Breast epithelium (tissue), 4 donors: Measurements from ENCODE around the gene CA5B. TPM values are rescaled to one million over a fixed set of nuclear protein-coding genes. Genes with fewer than 3 reads are reported as not detected.
A peak's percentile ranks its signal among the peaks of the same experiment; 100 is the strongest.
"Not testable (repeated sequence)": the region's sequence is repeated elsewhere in the genome, so short reads cannot be mapped to it uniquely, and the experiment has no call there.

Experiments used
- DNase-seq, 2 donors: peaks; one replicate each; pipeline ENCODE4 v3.0.0-alpha.2; 2019; ENCODE audit warnings: low spot score in 2 of 2
- H3K27ac ChIP-seq, 2 donors: fragments of 200-600 bp; sonication (generic) in 1 of 2; one replicate each; pipeline ENCODE4 v1.5.1; 2016 to 2019; ENCODE audit warnings: mild to moderate bottlenecking in 1 of 2
- H3K27me3 ChIP-seq, 2 donors: fragments of 200-600 bp; sonication (generic) in 1 of 2; one replicate each; pipeline versions ENCODE4 v1.5.1 to v1.6.0; 2017 to 2019; ENCODE audit warnings: control low read depth in 1 of 2, mild to moderate bottlenecking in 1 of 2
- H3K36me3 ChIP-seq: fragments of 200-600 bp; one replicate; pipeline ENCODE4 v1.5.1; 2019
- H3K4me1 ChIP-seq, 2 donors: fragments of 200-600 bp; sonication (generic); one replicate each; pipeline ENCODE4 v1.5.1; 2016 to 2019; ENCODE audit warnings: control low read depth in 1 of 2
- H3K4me3 ChIP-seq, 3 donors: fragments of 200-600 bp; sonication (generic); 1 replicate in 2 of 3; 2 replicates in 1 of 3; pipeline ENCODE4 v1.5.1; 2016 to 2019; ENCODE audit warnings: mild to moderate bottlenecking in 3 of 3, moderate library complexity in 2 of 3
- H3K9me3 ChIP-seq, 2 donors: fragments of 200-600 bp; sonication (generic) in 1 of 2; one replicate each; pipeline ENCODE4 v1.5.1; 2016 to 2019; ENCODE audit warnings: control low read depth in 1 of 2
- POLR2A ChIP-seq: fragments of 450-650 bp; IDR thresholded peaks from one replicate; pipeline ENCODE4 v1.6.1; 2016; ENCODE audit warnings: antibody characterized with exemption, mild to moderate bottlenecking, moderate library complexity
- POLR2AphosphoS5 ChIP-seq, 3 donors: sonication (generic); formaldehyde crosslinking; IDR thresholded peaks; one replicate each; pipeline ENCODE4 v1.6.1; 2017; ENCODE audit warnings: antibody characterized with exemption in 3 of 3
- intact Hi-C: fragments of 100-400 bp; cut with DNase I; formaldehyde crosslinking; loops from one replicate; pipeline ENCODE4 v1.15.1; 2023; ENCODE audit warnings: low total_unique reads
- total RNA-seq, 3 donors: library from RNA; depleted of rRNA; stranded (reverse); fragments of >200 nt; gene quantifications; one replicate each; pipeline ENCODE4 v1.1.0, GENCODE V29; 2016
- TF ChIP-seq, protein P1 (sequence below), 3 donors: fragments of 450-650 bp; IDR thresholded peaks; one replicate each; pipeline ENCODE4 v1.5.1; 2016 to 2017; ENCODE audit warnings: antibody characterized with exemption in 3 of 3, mild to moderate bottlenecking in 3 of 3, moderate library complexity in 3 of 3

Gene CA5B
- total RNA-seq, 3 donors from 2014 or later: 16.1 to 23.0 (median 22.0) TPM

DNA sequence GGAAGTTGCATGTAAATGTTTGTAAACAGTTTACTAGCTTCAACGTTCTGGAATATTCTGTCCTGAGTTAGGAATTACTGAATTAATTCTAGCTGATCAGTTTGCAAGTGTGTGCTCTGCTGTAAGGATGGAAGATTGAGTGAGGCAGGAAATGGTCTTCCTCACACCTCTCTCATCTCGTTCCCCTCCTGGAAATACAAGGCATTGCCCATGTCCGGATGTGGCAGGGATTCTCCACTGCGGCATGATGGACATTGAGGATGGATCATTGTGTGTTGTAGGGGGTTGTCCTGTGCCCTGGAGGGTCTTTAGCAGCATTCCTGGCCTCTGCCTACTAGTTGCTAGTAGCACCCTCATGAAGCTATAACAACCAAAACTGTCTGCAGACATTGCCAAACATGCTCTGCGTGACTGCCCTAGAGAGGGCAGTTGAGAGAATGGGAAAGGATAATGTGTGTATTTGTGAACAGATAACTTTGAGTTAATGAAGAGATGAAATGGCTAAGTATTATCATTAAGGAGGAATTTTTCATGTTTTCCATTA, 12.6 kb downstream of the CA5B start:
- intact Hi-C loops: no loop called here

DNA sequence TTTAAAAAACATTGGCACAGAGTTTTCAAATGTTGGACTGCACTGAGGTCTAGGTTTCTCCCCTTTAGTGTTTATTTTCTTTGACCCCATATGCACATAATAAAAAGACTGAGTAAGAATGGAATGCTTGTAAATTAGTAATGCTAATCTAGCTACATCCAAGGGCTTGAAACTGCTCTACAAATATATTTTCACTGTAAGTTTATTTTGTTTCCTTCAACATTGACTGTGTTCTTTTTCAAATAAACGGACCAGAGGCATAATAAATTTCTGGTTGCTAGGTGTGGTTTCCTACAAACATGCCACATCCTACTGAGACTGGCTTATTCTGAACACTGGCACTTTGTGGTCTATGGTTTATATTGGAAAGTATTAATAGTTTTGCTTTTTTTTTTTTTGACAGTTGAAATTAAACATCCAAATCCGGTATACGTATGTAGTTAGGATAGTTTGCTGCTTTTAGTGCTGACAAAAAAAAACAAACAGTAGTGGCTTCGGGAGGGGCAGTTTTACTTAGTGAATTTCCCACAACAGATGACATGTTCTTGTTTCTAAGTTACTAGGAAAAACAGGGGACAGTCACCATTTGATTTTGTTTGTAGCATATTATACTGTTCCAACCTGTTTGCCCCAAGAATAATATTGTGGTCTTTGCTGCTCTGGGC, 13.2 kb downstream of the CA5B start:
- Histone ChIP-seq H3K27me3 (no peaks in the 10 kb centered on the region), H3K4me3 (no peak overlapping the region), H3K36me3 (no peaks in the 10 kb centered on the region), H3K9me3 (no peaks in the 10 kb centered on the region), H3K4me1 (no peaks in the 10 kb centered on the region), H3K27ac (peak overlapping the region; percentile 79 to 80)
- intact Hi-C loops: no loop called here
- DNase-seq: no peak
- no peak for TF ChIP-seq POLR2AphosphoS5 (IDR thresholded peaks at IDR 0.05)
- no peak for TF ChIP-seq POLR2A
- TF ChIP-seq, protein P1, sequence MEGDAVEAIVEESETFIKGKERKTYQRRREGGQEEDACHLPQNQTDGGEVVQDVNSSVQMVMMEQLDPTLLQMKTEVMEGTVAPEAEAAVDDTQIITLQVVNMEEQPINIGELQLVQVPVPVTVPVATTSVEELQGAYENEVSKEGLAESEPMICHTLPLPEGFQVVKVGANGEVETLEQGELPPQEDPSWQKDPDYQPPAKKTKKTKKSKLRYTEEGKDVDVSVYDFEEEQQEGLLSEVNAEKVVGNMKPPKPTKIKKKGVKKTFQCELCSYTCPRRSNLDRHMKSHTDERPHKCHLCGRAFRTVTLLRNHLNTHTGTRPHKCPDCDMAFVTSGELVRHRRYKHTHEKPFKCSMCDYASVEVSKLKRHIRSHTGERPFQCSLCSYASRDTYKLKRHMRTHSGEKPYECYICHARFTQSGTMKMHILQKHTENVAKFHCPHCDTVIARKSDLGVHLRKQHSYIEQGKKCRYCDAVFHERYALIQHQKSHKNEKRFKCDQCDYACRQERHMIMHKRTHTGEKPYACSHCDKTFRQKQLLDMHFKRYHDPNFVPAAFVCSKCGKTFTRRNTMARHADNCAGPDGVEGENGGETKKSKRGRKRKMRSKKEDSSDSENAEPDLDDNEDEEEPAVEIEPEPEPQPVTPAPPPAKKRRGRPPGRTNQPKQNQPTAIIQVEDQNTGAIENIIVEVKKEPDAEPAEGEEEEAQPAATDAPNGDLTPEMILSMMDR (IDR thresholded peaks at IDR 0.05): no peak

More for the DNA sequence above, 12.6 kb downstream of the CA5B start:
- Histone ChIP-seq H3K4me3 (no peak overlapping the region), H3K27me3 (no peaks in the 10 kb centered on the region), H3K9me3 (no peaks in the 10 kb centered on the region), H3K36me3 (no peaks in the 10 kb centered on the region), H3K27ac (peak overlapping the region; percentile 79 to 80), H3K4me1 (no peaks in the 10 kb centered on the region)
- TF ChIP-seq, protein P1 (IDR thresholded peaks at IDR 0.05): no peak
- TF ChIP-seq POLR2AphosphoS5 (IDR thresholded peaks at IDR 0.05): peak in 1 of 3 donors; percentile 17
- DNase-seq: no peak

DNA sequence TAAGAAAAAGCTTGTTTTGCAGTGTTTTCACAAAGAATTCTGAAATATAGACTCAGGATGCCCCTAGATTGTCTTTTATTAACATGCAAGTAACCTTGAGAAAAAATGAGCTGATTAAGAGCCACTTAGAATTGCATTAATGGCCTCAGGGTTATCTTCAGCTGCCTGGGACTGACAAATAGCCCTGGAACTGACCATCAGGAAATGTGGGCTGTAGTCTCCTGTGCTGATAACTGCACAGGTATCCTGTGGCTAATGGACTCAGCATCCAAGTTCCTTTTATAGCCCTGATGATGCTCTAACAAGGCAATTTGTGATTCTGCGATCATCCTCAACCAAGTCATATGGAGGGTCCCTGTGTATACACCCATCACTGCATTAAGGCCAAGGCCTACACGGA, 17.0 kb downstream of the CA5B start:
- no peak for DNase-seq
- no peak overlapping the region for H3K27ac ChIP-seq
- no peaks in the 10 kb centered on the region for H3K27me3 ChIP-seq
- H3K9me3 ChIP-seq: no peaks in the 10 kb centered on the region
- no peak overlapping the region for H3K4me3 ChIP-seq
- no peaks in the 10 kb centered on the region for H3K36me3 ChIP-seq
- H3K4me1 ChIP-seq: no peaks in the 10 kb centered on the region
- intact Hi-C loops: no loop called here
- TF ChIP-seq POLR2AphosphoS5 (IDR thresholded peaks at IDR 0.05): no peak
- TF ChIP-seq POLR2A: no peak
- TF ChIP-seq, protein P1 (IDR thresholded peaks at IDR 0.05): no peak

DNA sequence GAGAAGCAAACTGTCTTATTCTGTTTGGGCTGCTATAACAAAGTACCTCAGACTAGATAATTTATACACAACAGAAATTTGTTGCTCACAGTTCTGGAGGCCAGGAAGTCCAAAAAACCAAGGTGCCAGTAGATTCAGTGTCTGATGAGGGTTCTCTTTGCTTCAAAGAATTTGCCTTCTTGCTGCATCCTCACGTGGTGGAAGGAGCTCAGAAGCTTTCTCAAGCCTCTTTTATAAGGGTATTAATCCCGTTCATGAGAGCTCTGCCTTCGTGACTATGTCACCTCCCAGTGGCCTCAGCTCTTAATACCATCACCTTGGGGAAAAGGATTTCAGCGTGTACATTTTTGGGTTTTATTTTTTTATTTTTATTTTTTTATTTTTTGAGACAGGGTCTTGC, 20.1 kb downstream of the CA5B start:
- H3K27me3 ChIP-seq: no peaks in the 10 kb centered on the region
- no peaks in the 10 kb centered on the region for H3K36me3 ChIP-seq
- no peaks in the 10 kb centered on the region for H3K4me1 ChIP-seq
- intact Hi-C loops: no loop called here
- no peak overlapping the region for H3K4me3 ChIP-seq
- no peak for DNase-seq
- TF ChIP-seq, protein P1 (IDR thresholded peaks at IDR 0.05): no peak
- TF ChIP-seq POLR2A (no peak), POLR2AphosphoS5 (IDR thresholded peaks at IDR 0.05) (no peak)
- no peaks in the 10 kb centered on the region for H3K9me3 ChIP-seq
- H3K27ac ChIP-seq: no peak overlapping the region

DNA sequence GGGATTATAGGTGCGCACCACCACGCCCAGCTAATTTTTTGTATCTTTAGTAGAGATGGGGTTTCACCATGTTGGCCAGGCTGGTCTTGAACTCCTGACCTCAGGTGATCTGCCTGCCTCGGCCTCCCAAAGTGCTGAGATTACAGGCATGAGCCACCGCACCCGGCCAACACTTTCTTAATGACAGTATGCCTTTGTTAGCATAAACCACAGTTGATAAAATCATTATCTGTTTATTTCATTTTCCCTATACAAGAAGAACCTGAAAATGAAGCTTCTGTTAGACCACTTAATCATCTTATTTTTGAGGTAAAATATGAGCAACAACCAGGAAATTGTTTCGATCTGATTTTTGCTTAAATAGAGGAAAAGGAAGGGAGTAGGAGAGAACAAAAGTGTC, 21.8 kb downstream of the CA5B start:
- DNase-seq, H3K27me3 ChIP-seq, H3K9me3 ChIP-seq, H3K27ac ChIP-seq, H3K4me1 ChIP-seq, H3K4me3 ChIP-seq, intact Hi-C loops, H3K36me3 ChIP-seq: not testable (repeated sequence)
